ENCODE results near the gene HES4.
A peak's percentile ranks its signal among the peaks of the same experiment; 100 is the strongest.
"Not testable (repeated sequence)": the region's sequence is repeated elsewhere in the genome, so short reads cannot be mapped to it uniquely, and the experiment has no call there.

Gene HES4

DNA sequence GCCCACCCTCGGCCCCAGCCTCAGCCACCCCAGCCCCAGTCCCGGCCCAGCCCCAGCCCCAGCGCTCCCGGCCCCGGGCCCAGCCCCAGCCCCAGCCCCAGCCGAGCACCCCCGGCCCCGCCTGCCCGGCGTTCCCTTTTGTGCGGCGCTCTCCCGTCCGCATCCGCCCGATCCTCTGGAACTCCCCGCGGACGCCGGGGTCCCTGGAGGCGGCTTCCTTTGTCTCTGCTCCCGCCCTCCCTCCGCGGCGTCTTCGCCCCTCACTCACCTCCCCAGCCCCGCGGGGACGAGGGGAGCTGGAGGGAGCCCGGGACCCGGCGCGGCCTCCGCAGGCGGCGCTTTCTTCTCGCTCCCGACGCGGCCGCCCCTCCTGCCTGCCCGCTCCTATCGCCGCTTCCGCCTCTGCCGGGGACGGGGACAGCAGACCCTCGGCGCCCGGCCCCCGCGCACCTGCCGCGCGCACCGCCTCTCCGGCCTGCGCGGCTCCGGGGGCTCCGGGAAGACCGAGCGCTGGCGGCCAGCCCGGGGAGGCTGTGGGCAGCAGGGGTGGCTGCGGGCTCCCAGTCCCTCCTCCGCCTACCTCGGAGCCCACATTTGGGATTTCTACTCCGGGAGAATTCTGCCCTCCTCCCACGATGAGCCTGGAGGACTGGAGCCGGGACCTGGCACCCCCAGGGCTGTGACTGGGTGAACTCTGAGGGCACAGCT, 34.0 kb upstream of the HES4 start:
- no peak for DNase-seq (ENCODE audit: low spot score)

GRCh38 chr1:1033009-1033587, 33.2 kb upstream of the HES4 start:
- peak; percentile 88 for DNase-seq (ENCODE audit: low spot score)

- DNase-seq (ENCODE audit: low spot score) = peak; percentile 64
These were observed 32.5 kb upstream of the HES4 start for GRCh38 chr1:1032424-1032823.

DNA sequence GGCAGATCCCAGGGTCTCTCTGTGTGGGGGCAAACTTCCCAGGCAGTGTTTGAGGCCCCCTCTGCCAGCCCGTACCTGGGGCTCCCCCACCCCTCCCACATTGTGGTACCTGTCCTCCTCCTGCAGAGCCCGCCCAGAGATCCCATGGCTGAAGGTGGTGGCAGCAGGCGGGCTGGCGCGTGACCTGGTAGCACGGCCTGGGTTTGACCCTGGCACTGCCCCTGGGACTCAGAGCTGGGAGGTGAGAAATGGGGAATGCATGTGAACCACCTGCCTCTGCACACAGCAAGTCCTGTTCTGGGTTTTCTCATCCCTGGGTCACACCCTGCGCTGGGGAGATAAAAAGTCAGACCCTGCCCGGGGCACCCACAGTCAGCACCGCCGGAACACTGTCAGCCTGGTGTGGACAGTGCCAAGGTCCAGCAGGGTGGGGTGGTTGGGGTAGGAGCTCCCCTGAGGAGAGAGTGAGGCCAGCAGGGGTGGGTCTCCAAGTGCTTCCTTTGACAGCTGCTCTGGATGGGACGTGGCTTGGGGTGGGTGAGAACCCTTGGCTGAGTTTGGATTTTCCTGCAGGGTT, 31.9 kb upstream of the HES4 start:
- no peak for DNase-seq (ENCODE audit: low spot score)

DNA sequence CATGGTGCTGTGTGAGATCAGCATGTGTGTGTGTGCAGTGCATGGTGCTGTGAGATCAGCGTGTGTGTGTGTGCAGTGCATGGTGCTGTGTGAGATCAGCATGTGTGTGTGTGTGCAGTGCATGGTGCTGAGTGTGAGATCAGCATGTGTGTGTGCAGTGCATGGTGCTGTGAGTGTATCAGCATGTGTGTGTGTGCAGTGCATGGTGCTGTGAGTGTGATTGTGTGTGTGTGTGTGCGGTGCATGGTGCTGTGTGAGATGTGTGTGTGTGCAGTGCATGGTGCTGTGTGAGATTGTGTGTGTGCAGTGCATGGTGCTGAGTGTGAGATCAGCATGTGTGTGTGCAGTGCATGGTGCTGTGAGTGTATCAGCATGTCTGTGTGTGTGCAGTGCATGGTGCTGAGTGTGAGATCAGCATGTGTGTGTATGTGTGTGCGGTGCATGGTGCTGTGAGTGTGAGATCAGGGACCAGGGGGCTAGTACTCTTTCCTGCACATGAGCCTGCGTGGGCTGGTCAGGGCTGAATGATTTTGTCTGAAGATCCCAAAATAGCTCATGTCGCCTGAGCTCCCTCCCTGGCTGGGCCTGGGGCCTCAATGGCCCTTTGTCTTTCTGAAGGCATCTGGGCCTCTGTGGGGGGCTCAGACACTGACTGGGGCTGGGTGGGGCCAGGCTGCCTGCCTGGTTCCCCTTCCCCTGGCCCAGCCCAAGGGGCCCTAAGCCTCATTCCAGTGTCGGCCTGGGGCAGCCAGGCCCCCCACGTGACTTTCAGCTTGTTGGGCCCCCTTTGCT, 31.2 kb upstream of the HES4 start:
- DNase-seq (ENCODE audit: low spot score) = not testable (repeated sequence)

GRCh38 chr1:1027791-1028190, 27.9 kb upstream of the HES4 start:
- DNase-seq (ENCODE audit: low spot score) = no peak

DNA sequence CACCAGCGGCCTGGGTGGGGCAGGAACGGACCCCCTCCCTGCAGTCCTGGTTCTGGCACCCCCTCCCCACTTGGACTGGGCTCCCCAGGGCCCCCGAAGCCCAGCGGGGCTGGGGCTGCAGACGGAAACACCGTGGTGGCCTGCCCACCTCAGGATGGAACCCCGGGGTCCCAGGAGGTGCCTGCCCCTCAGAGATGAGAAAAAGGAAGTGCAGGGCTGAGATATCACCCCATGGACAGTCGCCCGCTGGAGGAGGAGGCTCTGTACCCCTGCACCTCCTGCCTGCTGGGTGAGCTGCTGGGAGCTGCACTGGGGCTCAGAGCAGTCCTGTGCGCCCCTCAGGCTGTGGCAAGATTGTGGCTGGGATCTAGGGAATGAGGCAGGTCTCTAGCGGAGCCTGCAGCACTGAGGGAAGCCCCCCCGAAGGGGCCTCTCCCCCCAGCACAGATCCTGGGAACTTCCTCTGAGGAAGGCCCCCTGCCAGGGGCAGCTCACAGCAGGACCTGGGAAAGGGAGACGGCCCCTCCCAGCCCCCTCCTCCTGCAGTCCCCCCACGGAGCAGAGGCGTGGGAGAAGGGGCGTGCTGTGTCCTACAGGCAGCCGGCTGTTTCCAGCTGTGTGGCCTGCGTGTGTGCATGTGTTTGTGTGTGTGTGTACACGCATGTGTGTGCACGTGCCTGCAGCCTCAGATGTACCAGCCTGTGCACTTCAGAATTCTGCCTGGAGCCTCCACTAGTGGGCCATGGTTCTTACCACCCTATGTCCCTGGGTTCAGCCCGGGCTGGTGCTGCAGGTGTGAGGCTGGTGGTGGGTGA, 26.9 kb upstream of the HES4 start:
- DNase-seq (ENCODE audit: low spot score) = no peak

DNA sequence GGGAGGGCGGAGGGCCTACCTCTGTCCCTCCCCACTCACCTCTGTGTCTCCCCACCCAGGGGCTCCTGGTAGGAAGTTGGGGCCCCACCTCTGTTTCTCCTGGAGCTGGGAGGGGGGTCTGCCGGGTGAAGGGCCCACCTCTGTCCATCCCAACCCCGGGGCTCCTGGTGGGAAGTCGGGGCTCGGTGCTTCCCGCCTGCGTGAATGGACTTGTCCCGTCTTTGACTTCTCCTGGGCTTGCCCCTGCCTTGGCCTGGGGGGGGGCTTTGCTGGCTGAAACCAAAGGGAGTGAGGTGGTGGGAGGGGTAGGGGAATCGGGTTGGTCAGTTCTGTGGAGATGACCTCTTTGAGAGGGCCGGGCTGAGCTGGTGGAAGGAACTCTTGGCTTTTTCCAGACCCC, 25.8 kb upstream of the HES4 start:
- DNase-seq (ENCODE audit: low spot score) = no peak

DNA sequence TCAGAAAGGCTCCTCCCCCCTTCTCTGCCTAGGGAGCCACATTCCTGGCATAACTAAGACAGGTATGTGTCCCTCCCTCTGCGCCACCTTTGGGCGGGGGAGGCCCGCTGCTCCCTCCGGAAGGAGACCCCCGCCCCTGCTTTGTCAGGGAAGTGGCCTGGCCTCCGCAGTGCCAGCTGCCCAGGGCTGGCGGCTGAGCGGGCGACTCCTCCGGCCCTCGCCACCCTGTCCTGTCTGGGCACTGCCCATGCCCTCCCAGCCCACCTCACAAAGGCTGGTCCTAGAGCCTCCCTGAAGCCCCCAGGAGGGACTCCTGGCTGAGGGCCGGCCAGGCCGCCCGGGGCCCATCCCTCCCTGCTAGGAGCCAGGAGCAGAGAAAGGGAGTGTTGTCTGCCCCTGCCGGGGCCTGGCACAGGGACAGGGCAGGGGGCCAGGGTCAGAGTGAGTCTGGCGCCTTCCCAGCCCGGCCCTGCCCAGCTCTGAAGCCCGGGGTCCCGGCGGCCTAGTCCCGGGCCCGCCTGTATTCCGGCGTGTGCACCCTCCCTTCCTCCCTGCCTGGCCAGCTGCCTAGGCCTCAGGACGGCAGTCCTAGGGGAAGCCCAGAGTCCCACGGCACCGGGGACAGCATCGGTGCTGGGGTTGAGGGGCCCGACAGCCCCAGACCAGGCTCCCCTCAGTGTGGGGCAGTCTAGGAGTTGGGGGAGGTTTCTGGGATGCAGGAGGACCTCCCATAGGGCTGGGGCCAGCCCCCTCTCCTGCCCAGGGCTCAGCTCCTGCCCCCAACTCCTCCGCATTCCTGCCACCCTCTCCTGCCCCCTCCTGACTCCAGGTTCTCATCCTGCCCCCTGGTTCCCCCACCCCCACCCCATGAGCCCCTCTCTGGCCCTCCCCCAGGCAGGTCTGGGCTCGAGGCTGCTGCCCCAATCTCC, 25.1 kb upstream of the HES4 start:
- no peak for DNase-seq (ENCODE audit: low spot score)

- no peak for DNase-seq (ENCODE audit: low spot score)
These were observed 24.4 kb upstream of the HES4 start for GRCh38 chr1:1024149-1024770.

- no peak for DNase-seq (ENCODE audit: low spot score)
These were observed 23.8 kb upstream of the HES4 start for GRCh38 chr1:1023700-1024099.

GRCh38 chr1:1022302-1023009, 22.6 kb upstream of the HES4 start:
- no peak for DNase-seq (ENCODE audit: low spot score)

DNA sequence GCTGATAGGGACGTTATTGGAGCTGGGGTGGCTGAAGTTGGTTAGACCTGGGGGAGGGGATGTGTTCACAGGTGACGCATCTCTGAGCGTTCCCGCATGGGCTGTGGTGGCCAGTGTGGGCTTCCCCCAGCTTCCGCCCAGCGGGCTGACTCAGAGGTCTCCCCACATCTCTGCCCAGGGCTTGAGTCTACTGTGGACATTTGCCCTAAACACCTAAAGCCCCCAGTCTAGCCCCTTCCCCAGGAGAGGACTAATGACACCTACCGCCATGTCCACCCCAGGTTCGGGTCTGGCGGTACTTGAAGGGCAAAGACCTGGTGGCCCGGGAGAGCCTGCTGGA, 22.0 kb upstream of the HES4 start:
- DNase-seq (ENCODE audit: low spot score) = no peak

DNA sequence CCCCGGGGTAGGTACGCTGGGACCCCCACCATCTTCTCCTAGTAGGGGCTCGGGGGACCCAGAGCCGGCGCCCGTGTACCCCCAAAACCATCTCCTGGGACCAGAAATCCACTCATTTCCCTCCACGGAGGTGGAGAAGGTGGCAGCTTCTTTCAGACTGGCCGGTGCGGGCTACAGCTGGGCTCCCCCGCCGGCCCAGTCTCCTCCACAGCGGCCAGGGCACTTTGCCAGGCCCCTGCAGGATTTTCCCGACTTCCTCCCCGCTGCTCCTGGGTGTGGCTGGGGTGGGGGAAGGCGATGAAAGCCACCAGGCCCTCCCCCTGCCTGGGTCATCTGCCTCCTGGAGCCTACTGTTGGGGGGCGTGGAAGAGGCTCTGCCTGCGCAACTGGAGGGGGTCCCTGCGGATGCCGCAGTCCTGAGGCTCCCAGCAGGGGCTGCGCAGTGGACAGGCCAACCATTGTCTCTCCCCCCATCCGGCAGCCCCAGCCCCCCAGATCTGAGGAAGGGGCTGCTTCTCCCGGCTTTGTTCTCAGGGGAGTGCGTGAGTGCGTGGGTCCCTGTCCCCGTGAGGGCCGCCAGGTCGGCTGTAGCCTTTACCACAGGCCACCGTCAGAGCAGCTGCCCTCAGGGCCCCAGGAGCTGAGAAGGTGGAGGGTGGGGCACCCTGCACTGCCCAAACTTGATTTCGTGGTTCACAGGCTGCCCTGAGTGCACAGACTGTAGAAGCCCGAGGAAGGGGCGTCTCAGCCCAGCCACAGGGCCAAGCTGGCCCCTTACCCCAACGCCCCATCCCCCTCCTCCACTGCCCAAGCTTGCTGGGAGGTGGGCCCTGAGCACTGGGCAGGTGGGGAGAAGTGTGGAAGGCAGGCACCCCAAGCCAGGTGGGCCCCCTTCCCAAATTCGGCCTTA, 21.4 kb upstream of the HES4 start:
- DNase-seq (ENCODE audit: low spot score) = no peak

DNA sequence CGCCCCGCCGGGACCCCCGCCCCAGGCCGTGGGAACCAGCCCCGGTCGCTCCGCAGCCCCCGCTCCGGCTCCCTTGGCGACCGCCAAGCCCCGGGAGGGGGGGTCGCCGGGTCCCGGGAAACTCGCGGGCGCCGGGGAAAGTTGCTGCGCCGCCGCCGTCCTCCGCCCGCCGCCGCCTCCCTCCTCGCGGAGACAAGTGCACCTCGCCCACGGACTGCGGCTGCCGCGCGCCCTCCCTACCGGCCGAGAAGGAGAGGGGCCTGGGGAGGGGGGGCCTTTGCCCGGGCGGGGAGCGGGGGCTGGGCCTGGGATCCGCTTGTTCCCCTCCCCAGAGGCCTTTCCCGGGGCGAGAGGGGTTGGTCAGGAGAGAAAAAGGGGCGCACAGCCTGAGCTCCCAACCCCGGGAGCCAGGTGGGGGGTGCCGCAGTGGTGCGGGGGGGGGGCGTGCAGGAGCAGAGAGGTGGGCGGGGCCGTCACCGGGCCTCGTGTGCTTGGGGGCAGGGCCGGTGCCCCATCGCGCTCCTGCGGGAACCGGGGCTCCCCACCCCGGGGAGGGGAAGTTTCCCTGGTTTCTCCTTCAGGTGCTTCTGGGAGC, 20.6 kb upstream of the HES4 start:
- DNase-seq (ENCODE audit: low spot score) = no peak

DNA sequence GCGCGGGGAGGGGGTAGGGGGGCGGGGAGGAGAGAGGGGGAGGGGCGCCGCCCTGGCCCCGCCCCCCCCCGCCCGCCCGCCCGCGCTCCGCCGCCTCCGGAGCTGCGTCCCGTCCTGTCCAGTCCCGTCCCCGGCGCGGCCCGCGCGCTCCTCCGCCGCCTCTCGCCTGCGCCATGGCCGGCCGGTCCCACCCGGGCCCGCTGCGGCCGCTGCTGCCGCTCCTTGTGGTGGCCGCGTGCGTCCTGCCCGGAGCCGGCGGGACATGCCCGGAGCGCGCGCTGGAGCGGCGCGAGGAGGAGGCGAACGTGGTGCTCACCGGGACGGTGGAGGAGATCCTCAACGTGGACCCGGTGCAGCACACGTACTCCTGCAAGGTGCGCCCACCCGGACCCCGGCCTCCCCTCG, 20.1 kb upstream of the HES4 start, which contains the start of gene AGRN:
Gene AGRN, plus strand, starts transcription at position 121 of the 405 bp plus-strand sequence. Its CDS starts 53 bp downstream, at position 174.
- no peak for DNase-seq (ENCODE audit: low spot score)

DNA sequence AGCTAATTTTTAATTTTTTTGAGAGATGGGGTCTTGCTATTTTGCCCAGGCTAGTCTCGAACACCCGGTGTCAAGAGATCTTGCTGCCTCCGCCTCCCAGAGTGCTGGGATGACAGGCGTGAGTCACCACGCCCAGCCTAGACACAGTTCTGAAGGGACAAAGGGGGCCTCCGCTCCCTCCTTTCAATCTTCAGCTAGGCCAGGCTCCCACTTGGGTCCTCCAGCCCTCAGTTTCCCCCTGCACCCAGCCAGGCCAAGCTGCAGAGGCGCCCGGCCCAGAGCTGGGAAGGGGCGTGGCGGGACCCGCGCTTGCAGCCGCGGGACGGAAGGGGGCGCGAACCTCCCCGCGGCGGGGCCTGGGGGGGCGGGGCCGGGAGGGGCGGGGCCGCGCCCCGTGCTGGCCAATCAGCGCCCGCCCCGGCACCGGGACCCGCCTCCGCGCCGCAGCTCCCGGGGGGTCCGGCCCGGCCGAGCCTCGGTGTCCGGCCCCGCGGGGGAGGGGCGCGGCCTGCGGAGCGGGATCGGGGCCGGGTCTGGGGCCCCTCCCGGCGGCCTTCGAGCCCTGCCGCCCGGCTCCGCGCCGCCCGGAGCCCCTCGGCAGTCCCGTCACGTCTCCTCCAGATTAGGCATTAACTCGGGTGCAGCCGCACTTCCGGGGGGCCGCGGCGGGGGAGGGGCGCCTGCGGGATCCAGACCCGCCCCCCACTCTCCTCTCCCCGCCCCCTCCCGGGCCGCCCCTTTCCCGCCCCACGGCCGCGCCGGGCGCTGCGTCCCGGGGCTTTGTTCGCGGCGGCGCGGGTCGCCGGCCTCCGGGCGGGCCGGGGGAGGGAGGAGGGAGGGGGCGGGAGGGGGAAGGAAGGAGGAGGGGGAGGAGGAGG, 19.5 kb upstream of the HES4 start:
- peak; percentile 66 for DNase-seq (ENCODE audit: low spot score)
